Trophoblast cell (in vitro differentiated cells and primary cell): Measurements from ENCODE around the gene SLC22A17.

Experiments
- DNase-seq, 2 donors: peaks; one replicate each; pipeline ENCODE4 v3.0.0-alpha.2; 2016
- H2AFZ ChIP-seq: 2 replicates; pipeline ENCODE4 v1.6.1; 2013; ENCODE audit warnings: low read length, moderate library complexity, mild to moderate bottlenecking; ENCODE audit not compliant: insufficient read depth, poor library complexity
- H2AK5ac ChIP-seq: 2 replicates; pipeline ENCODE4 v1.6.1; 2013; ENCODE audit warnings: mild to moderate bottlenecking, low read length
- H2BK120ac ChIP-seq: 2 replicates; pipeline ENCODE4 v1.6.1; 2013; ENCODE audit warnings: low read length, mild to moderate bottlenecking, moderate library complexity; ENCODE audit not compliant: insufficient read depth, poor library complexity
- H2BK12ac ChIP-seq: 2 replicates; pipeline ENCODE4 v1.6.1; 2013; ENCODE audit warnings: mild to moderate bottlenecking, low read length, moderate library complexity
- H2BK5ac ChIP-seq: 2 replicates; pipeline ENCODE4 v1.6.1; 2013; ENCODE audit warnings: low read length, low read depth, moderate library complexity, mild to moderate bottlenecking; ENCODE audit not compliant: poor library complexity
- H3K14ac ChIP-seq: 2 replicates; pipeline ENCODE4 v1.6.1; 2013; ENCODE audit warnings: mild to moderate bottlenecking, low read length
- H3K18ac ChIP-seq: 2 replicates; pipeline ENCODE4 v1.6.1; 2013; ENCODE audit warnings: mild to moderate bottlenecking, low read length
- H3K23ac ChIP-seq: 2 replicates; pipeline ENCODE4 v1.6.1; 2013; ENCODE audit warnings: low read length
- H3K27ac ChIP-seq: 2 replicates; pipeline ENCODE4 v1.5.1; 2013; ENCODE audit warnings: low read depth, mild to moderate bottlenecking, inconsistent platforms, low read length, moderate library complexity
- H3K27me3 ChIP-seq: 2 replicates; pipeline ENCODE4 v1.6.1; 2013; ENCODE audit warnings: inconsistent platforms, mild to moderate bottlenecking, low read length, moderate library complexity; ENCODE audit not compliant: insufficient read depth
- H3K36me3 ChIP-seq, 2 experiments: 1 replicate in 1 of 2; 2 replicates in 1 of 2; pipeline ENCODE4 v1.6.1; 2013; ENCODE audit warnings: low read length in 2 of 2, mild to moderate bottlenecking in 2 of 2, moderate library complexity in 1 of 2; ENCODE audit not compliant: insufficient read depth in 2 of 2, control insufficient read depth in 1 of 2
- H3K4ac ChIP-seq: 2 replicates; pipeline ENCODE4 v1.6.1; 2013; ENCODE audit warnings: low read depth, mild to moderate bottlenecking, low read length, moderate library complexity
- H3K4me1 ChIP-seq, 2 experiments: 1 replicate in 1 of 2; 2 replicates in 1 of 2; pipeline ENCODE4 v1.6.1; 2013; ENCODE audit warnings: low read length in 2 of 2, mild to moderate bottlenecking in 2 of 2, moderate library complexity in 1 of 2; ENCODE audit not compliant: insufficient read depth in 2 of 2, control insufficient read depth in 1 of 2
- H3K4me2 ChIP-seq: 2 replicates; pipeline ENCODE4 v1.6.1; 2013; ENCODE audit warnings: inconsistent platforms, mild to moderate bottlenecking, low read length, moderate library complexity
- H3K4me3 ChIP-seq: 2 replicates; pipeline ENCODE4 v1.5.1; 2013; ENCODE audit warnings: mild to moderate bottlenecking, low read depth, low read length, inconsistent platforms
- H3K79me1 ChIP-seq: one replicate; pipeline ENCODE4 v1.6.1; 2013; ENCODE audit warnings: low read length
- H3K79me2 ChIP-seq: 2 replicates; pipeline ENCODE4 v1.6.1; 2013; ENCODE audit warnings: low read length, mild to moderate bottlenecking; ENCODE audit not compliant: control insufficient read depth, insufficient read depth, poor library complexity
- H3K9ac ChIP-seq: 2 replicates; pipeline ENCODE4 v1.6.1; 2013; ENCODE audit warnings: mild to moderate bottlenecking, low read length
- H3K9me3 ChIP-seq: 2 replicates; pipeline ENCODE4 v1.6.1; 2013; ENCODE audit warnings: low read depth, mild to moderate bottlenecking, control low read depth, inconsistent platforms, low read length; ENCODE audit not compliant: insufficient read depth
- H4K12ac ChIP-seq: 2 replicates; pipeline ENCODE4 v1.6.1; 2013; ENCODE audit warnings: low read depth, mild to moderate bottlenecking, low read length, moderate library complexity
- H4K8ac ChIP-seq: 2 replicates; pipeline ENCODE4 v1.6.1; 2013; ENCODE audit warnings: low read depth, mild to moderate bottlenecking, low read length, moderate library complexity
- H4K91ac ChIP-seq: one replicate; pipeline ENCODE4 v1.6.1; 2013; ENCODE audit warnings: low read depth, mild to moderate bottlenecking, low read length, moderate library complexity
- WGBS: extraction: QIAGEN DNeasy Blood & Tissue Kit; methylation state at CpG from one replicate; pipeline ENCODE4 v1.1.7; 2013; ENCODE audit warnings: missing lambda C conversion rate; ENCODE audit not compliant: insufficient read length, insufficient coverage; ENCODE audit errors: extremely low coverage; 5-methylcytosine and 5-hydroxymethylcytosine counted together

The SLC22A17 gene

GRCh38 chr14:23308721-23309445, 43.8 kb downstream of the SLC22A17 start:
- H3K27me3 ChIP-seq, result no peaks in the 10 kb centered on the region
- no peaks in the 10 kb centered on the region for H3K9me3 ChIP-seq
- no peak overlapping the region for H3K18ac ChIP-seq
- no peak overlapping the region for H3K9ac ChIP-seq
- H3K4me3 ChIP-seq, result no peak overlapping the region
- H2AK5ac ChIP-seq, result no peak overlapping the region
- WGBS, result no CpG with 5 or more reads among the region's 17 CpGs
- H2BK120ac ChIP-seq, result no peak overlapping the region
- no peak overlapping the region for H3K4me2 ChIP-seq
- peak overlapping the region; percentile 27 for H3K4ac ChIP-seq
- no peak overlapping the region for H3K23ac ChIP-seq
- H3K4me1 ChIP-seq, result peaks cover 10 to 11% of the 10 kb centered on the region in 2 experiments
- no peak overlapping the region for H4K91ac ChIP-seq
- H3K27ac ChIP-seq, result no peak overlapping the region
- H3K79me2 ChIP-seq, result peaks cover 13% of the 10 kb centered on the region
- peak overlapping the region; percentile 11 for H2AFZ ChIP-seq
- H4K12ac ChIP-seq, result no peak overlapping the region
- H3K79me1 ChIP-seq, result peaks cover 9% of the 10 kb centered on the region
- H3K36me3 ChIP-seq, result peaks cover 26 to 29% of the 10 kb centered on the region in 2 experiments
- no peak overlapping the region for H2BK5ac ChIP-seq
- no peak overlapping the region for H2BK12ac ChIP-seq
- H4K8ac ChIP-seq, result no peak overlapping the region
- no peak overlapping the region for H3K14ac ChIP-seq
- no peak for DNase-seq

- H4K8ac ChIP-seq, result peak overlapping the region; percentile 40
- H3K36me3 ChIP-seq, result peaks cover 26 to 29% of the 10 kb centered on the region in 2 experiments
- H2BK5ac ChIP-seq, result no peak overlapping the region
- H2AFZ ChIP-seq, result no peak overlapping the region
- H3K4ac ChIP-seq, result peak overlapping the region; percentile 81
- no peak overlapping the region for H2BK120ac ChIP-seq
- H3K23ac ChIP-seq, result no peak overlapping the region
- H4K91ac ChIP-seq, result no peak overlapping the region
- H3K27me3 ChIP-seq, result no peaks in the 10 kb centered on the region
- H3K18ac ChIP-seq, result no peak overlapping the region
- peak overlapping the region; percentile 74 for H3K4me2 ChIP-seq
- WGBS, result no CpG with 5 or more reads among the region's 22 CpGs
- H3K27ac ChIP-seq, result no peak overlapping the region
- no peaks in the 10 kb centered on the region for H3K9me3 ChIP-seq
- peaks cover 13% of the 10 kb centered on the region for H3K79me2 ChIP-seq
- peak overlapping the region; percentile 11 for H3K14ac ChIP-seq
- no peak overlapping the region for H3K9ac ChIP-seq
- H3K4me3 ChIP-seq, result no peak overlapping the region
- peaks cover 10 to 11% of the 10 kb centered on the region in 2 experiments for H3K4me1 ChIP-seq
- H3K79me1 ChIP-seq, result peaks cover 9% of the 10 kb centered on the region
- peak overlapping the region; percentile 55 for H2AK5ac ChIP-seq
- H4K12ac ChIP-seq, result peak overlapping the region; percentile 47
- peak overlapping the region; percentile 22 for H2BK12ac ChIP-seq
- DNase-seq, result peak; percentile 19 to 30
Observed at GRCh38 chr14:23307687-23308644, 44.7 kb downstream of the SLC22A17 start.

DNA sequence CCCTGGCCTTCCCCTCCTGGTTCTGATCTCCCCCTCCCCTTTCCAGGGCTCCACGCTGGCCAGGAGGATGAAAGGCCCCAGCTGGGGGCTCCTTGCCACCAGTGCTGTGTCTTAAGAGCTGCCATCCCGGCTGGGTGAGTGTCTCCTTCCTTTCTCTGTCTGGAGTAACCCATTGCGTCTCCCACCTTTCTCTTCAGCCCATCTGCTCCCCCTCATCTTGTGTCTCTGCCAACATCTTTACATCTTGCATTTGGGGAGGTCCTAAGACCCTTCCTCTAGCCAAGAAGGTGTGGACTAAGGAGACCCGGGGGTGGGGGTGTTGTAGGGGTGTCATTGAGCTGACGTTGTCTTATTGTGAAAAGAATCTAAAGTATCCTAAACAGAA, 45.5 kb downstream of the SLC22A17 start:
- Histone ChIP-seq H4K12ac (peak overlapping the region; percentile 81), H3K79me1 (peaks cover 13% of the 10 kb centered on the region), H3K9me3 (no peaks in the 10 kb centered on the region), H3K79me2 (peaks cover 15% of the 10 kb centered on the region), H4K91ac (peak overlapping the region; percentile 98), H2BK12ac (peak overlapping the region; percentile 51), H2BK120ac (peak overlapping the region; percentile 93), H3K4me3 (peak overlapping the region; percentile 81), H3K27ac (peak overlapping the region; percentile 29), H3K4ac (peak overlapping the region; percentile 97), H3K4me1 (peaks cover 11 to 14% of the 10 kb centered on the region in 2 experiments), H3K18ac (peak overlapping the region; percentile 75), H4K8ac (peak overlapping the region; percentile 88), H3K9ac (peak overlapping the region; percentile 86), H2AK5ac (peak overlapping the region; percentile 96), H3K36me3 (peaks cover 26 to 29% of the 10 kb centered on the region in 2 experiments), H3K14ac (peak overlapping the region; percentile 88), H3K23ac (no peak overlapping the region), H2BK5ac (peak overlapping the region; percentile 90), H2AFZ (peak overlapping the region; percentile 87), H3K4me2 (peak overlapping the region; percentile 74), H3K27me3 (no peaks in the 10 kb centered on the region)
- WGBS, result no CpG with 5 or more reads among the region's 5 CpGs
- no peak for DNase-seq

GRCh38 chr14:23306412-23307145, 46.1 kb downstream of the SLC22A17 start, which contains the start of gene BCL2L2:
Gene BCL2L2, plus strand, starts transcription at chr14:23306833. Its CDS starts 935 bp downstream, at chr14:23307768.
- Histone ChIP-seq H3K27me3 (no peaks in the 10 kb centered on the region), H4K91ac (peak within 1 kb of the TSS; percentile 98), H2AFZ (peak within 1 kb of the TSS; percentile 87), H4K8ac (peak within 1 kb of the TSS; percentile 94), H3K79me2 (peaks cover 18% of the 10 kb centered on the region), H3K27ac (peak within 1 kb of the TSS; percentile 29), H2AK5ac (peak within 1 kb of the TSS; percentile 96), H3K14ac (peak within 1 kb of the TSS; percentile 88), H3K4ac (peak within 1 kb of the TSS; percentile 97), H3K36me3 (peaks cover 26 to 29% of the 10 kb centered on the region in 2 experiments), H2BK5ac (peak within 1 kb of the TSS; percentile 90), H3K18ac (peak within 1 kb of the TSS; percentile 75), H3K9me3 (no peaks in the 10 kb centered on the region), H2BK12ac (peak within 1 kb of the TSS; percentile 51), H3K23ac (no peak within 1 kb of the TSS), H3K9ac (peak within 1 kb of the TSS; percentile 86), H2BK120ac (peak within 1 kb of the TSS; percentile 93), H3K4me1 (peaks cover 11 to 14% of the 10 kb centered on the region in 2 experiments), H4K12ac (peak within 1 kb of the TSS; percentile 81), H3K79me1 (peaks cover 16% of the 10 kb centered on the region), H3K4me3 (peak within 1 kb of the TSS; percentile 81), H3K4me2 (peak within 1 kb of the TSS; percentile 76)
- no CpG with 5 or more reads among the region's 24 CpGs for WGBS
- peak; percentile 81 to 85 for DNase-seq
